Stimulated activated CD4-positive, alpha-beta T cell treated with anti-CD3 and anti-CD28 coated beads, Interleukin-15, amount 100 ng/mL, for 24 hours (primary cell): ENCODE results near the gene SIX2.

Source experiments
- DNase-seq: peaks from one replicate; pipeline ENCODE4 v3.0.0-alpha.2; 2020

Gene SIX2

GRCh38 chr2:45014831-45015230, 5.6 kb upstream of the SIX2 start:
- DNase-seq = no peak

- DNase-seq = peak; percentile 65
Observed at GRCh38 chr2:45014016-45014702, 4.9 kb upstream of the SIX2 start.

GRCh38 chr2:45013229-45014015, 4.2 kb upstream of the SIX2 start:
- peak; percentile 16 for DNase-seq

- no peak for DNase-seq
Observed at GRCh38 chr2:45012733-45013132, 3.5 kb upstream of the SIX2 start.

- no peak for DNase-seq
Observed at GRCh38 chr2:45011621-45012602, 2.7 kb upstream of the SIX2 start.

- DNase-seq = no peak
Observed at GRCh38 chr2:45011121-45011520, 1.9 kb upstream of the SIX2 start.

- DNase-seq = no peak
Observed at GRCh38 chr2:45010702-45011012, 1.4 kb upstream of the SIX2 start.

- DNase-seq = no peak
Observed at GRCh38 chr2:45009928-45010701, 863 bp upstream of the SIX2 start.

- DNase-seq = peak; percentile 31
Observed at GRCh38 chr2:45008296-45009129, 739 bp downstream of the SIX2 start.

- DNase-seq = no peak
Observed at GRCh38 chr2:45007961-45008295, 1.3 kb downstream of the SIX2 start.

GRCh38 chr2:45006942-45007287, 2.3 kb downstream of the SIX2 start:
- no peak for DNase-seq

- DNase-seq = no peak
Observed at GRCh38 chr2:45006041-45006941, 3.0 kb downstream of the SIX2 start.

GRCh38 chr2:45005261-45006002, 3.8 kb downstream of the SIX2 start:
- DNase-seq = no peak

- DNase-seq = peak; percentile 25
Observed at GRCh38 chr2:45004562-45005191, 4.6 kb downstream of the SIX2 start.

GRCh38 chr2:45003579-45004551, 5.4 kb downstream of the SIX2 start:
- DNase-seq = no peak

- DNase-seq = no peak
Observed at GRCh38 chr2:45002686-45003085, 6.6 kb downstream of the SIX2 start.

- DNase-seq = no peak
Observed at GRCh38 chr2:45001869-45002385, 7.3 kb downstream of the SIX2 start.
